ENCODE measurements around the gene KLHL3. TPM values are rescaled to one million over a fixed set of nuclear protein-coding genes. Genes with fewer than 3 reads are reported as not detected.

KLHL3 gene
- total RNA-seq, 1 experiment from 2014 or later: 15.7 TPM

DNA sequence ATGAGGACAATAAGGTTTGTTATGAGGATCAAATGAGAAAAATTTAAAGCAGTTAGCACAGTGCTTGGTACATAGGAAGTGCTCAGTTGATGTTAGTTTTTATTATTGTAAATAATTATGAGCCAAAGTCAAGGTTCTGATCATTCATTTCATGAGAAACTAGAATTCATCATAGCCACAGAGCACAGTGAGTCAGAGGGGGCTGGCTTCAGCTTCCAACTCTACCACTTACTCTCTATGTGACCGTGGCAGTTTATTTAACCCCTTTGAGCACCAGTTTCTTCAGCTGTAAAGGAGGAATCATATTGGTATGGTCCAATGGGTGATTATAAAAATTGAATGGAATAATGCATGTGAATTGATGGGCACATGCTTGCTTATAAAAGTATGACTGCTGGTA, 39.4 kb downstream of the KLHL3 start:
- TF ChIP-seq ZNF396 (CRISPR knock-in tag; IDR thresholded peaks at IDR 0.05; ENCODE audit: borderline replicate concordance): no peak
- TF ChIP-seq ZNF121 (CRISPR knock-in tag; IDR thresholded peaks at IDR 0.05): no peak
- no peak for TF ChIP-seq SMAD3 (CRISPR knock-in tag; IDR thresholded peaks at IDR 0.05; ENCODE audit: borderline replicate concordance)
- TF ChIP-seq, protein P1, sequence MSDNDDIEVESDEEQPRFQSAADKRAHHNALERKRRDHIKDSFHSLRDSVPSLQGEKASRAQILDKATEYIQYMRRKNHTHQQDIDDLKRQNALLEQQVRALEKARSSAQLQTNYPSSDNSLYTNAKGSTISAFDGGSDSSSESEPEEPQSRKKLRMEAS (CRISPR knock-in tag; IDR thresholded peaks at IDR 0.05): no peak
- no peak for TF ChIP-seq TEAD1 (CRISPR knock-in tag; IDR thresholded peaks at IDR 0.05)
- TF ChIP-seq SOX15 (CRISPR knock-in tag; IDR thresholded peaks at IDR 0.05): no peak
- no peak for TF ChIP-seq CREM (CRISPR knock-in tag; IDR thresholded peaks at IDR 0.05)
- TF ChIP-seq RORB (CRISPR knock-in tag; IDR thresholded peaks at IDR 0.05): no peak
- no peak overlapping the region for H3K4me3 Mint-ChIP-seq
- CTCF ChIA-PET: interaction anchor here (0.6 to 1.5 kb wide), 3 partner anchors 46 to 67 kb away, joined by 3 to 6 read pairs (median 4); no protein-coding TSS in a partner anchor

DNA sequence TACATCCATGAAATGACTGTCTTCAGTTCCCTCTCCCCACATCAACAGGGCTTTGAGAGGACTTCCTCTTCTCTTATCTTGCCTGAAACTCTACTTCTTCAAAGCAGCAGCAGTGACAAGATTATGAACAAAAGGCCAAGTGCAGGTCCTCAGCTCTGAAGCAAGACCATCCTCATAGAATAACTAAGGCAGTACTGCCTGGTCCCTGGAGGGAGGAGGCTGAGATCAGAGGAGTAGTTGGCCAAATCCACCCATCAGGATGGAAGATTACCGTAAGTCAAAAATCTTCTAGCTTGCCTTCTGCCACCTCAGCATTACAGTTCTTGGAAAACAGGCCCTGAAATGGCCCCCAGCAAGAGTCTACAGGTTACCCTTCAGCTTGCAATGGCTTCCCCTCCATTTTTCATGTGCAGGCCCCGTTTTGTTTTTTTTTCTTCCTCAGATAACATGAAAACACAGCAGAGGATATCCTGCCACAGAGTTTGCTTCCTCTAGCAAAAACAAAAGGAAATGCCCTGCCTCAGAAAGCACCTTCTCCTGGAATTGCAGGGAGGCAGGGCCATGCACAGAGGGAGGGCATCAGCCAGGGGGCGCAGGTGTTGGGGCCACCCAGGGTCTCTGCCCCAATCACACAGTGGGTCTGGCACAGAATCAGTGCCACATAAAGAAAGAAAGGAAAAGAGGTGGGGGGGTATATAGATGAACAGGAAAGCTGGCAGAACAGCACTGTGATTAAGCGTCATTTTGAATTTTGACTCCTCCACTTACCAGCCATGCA, 40.0 kb downstream of the KLHL3 start:
- Mint-ChIP-seq H3K36me3 (peaks cover 20% of the 10 kb centered on the region), H3K27me3 (ENCODE audit: low read depth) (no peaks in the 10 kb centered on the region), H3K27ac (peak overlapping the region; percentile 15), H3K9me3 (no peaks in the 10 kb centered on the region), H3K4me1 (peaks cover 11% of the 10 kb centered on the region), H3K4me3 (no peak overlapping the region)
- ChIA-PET CTCF (interaction anchor here (0.6 to 1.9 kb wide), 7 partner anchors 34 to 67 kb away, joined by 3 to 9 read pairs (median 4); partner anchors contain the start of gene KLHL3), POLR2A (no interaction called here)
- DNase-seq (ENCODE audit: low spot score) (peak; percentile 17), ATAC-seq (peak; percentile 65)
- TF ChIP-seq SOX15 (CRISPR knock-in tag; IDR thresholded peaks at IDR 0.05): no peak
- TF ChIP-seq ZNF423 (CRISPR knock-in tag; IDR thresholded peaks at IDR 0.05): peak; percentile 64; the same call in 1 of the 2 replicates

More for the DNA sequence above, 39.4 kb downstream of the KLHL3 start:
- H3K9me3 Mint-ChIP-seq: no peaks in the 10 kb centered on the region
- DNase-seq (ENCODE audit: low spot score) (no peak), ATAC-seq (no peak)
- peaks cover 11% of the 10 kb centered on the region for H3K4me1 Mint-ChIP-seq
- POLR2A ChIA-PET: no interaction called here
- no peak overlapping the region for H3K27ac Mint-ChIP-seq
- no peaks in the 10 kb centered on the region for H3K27me3 Mint-ChIP-seq (ENCODE audit: low read depth)
- peaks cover 20% of the 10 kb centered on the region for H3K36me3 Mint-ChIP-seq

DNA sequence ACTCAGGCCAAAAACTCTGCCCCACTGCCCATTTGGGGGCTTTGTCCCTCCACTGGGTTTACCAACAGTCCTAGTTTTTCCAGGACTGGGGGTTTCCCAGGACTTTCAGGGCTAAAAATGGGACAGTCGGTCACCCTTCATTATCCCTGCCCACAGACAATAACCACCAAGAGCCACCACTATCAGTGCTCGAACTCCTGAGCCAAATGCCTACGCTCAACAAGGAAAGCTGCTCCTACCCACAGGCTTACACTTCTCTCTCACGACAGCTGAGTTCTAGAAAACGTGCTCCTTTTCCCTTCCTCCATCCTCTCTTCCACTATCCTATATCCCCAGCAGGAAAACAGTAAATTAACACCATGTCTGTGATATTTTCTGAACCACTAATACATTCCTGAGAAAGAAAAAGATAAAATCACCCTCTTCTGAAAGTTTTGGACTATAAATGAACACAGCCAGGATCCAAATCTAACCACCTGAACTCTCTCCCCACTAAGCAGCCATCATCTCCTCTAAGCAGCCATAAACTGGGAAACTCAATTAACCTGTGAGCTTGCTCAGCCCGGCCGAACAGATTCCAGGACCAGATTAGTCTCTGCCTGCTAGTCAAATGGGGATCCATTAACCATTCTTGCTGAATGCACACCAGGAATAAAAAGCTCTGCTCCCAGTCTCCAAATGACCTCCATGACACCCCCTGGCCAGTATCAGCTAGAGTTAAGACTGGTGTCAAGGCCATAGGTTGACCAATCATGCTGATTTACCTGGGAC, 41.8 kb downstream of the KLHL3 start:
- no peak overlapping the region for H3K4me3 Mint-ChIP-seq
- no peak for TF ChIP-seq GABPB1 (CRISPR knock-in tag; IDR thresholded peaks at IDR 0.05)
- TF ChIP-seq IRF2 (CRISPR knock-in tag; IDR thresholded peaks at IDR 0.05; ENCODE audit: borderline replicate concordance, low read depth): no peak
- peaks cover 11% of the 10 kb centered on the region for H3K4me1 Mint-ChIP-seq
- ChIA-PET POLR2A (no interaction called here), CTCF (interaction anchor here (1.0 to 1.9 kb wide), 5 partner anchors 33 to 371 kb away, joined by 3 to 9 read pairs (median 6); no protein-coding TSS in a partner anchor)
- no peak for DNase-seq (ENCODE audit: low spot score)
- peak overlapping the region; percentile 61; the same call in 1 of the 2 replicates for H3K27ac Mint-ChIP-seq
- peaks cover 33% of the 10 kb centered on the region for H3K36me3 Mint-ChIP-seq
- H3K27me3 Mint-ChIP-seq (ENCODE audit: low read depth): no peaks in the 10 kb centered on the region
- ATAC-seq: no peak
- H3K9me3 Mint-ChIP-seq: peaks cover 5% of the 10 kb centered on the region

DNA sequence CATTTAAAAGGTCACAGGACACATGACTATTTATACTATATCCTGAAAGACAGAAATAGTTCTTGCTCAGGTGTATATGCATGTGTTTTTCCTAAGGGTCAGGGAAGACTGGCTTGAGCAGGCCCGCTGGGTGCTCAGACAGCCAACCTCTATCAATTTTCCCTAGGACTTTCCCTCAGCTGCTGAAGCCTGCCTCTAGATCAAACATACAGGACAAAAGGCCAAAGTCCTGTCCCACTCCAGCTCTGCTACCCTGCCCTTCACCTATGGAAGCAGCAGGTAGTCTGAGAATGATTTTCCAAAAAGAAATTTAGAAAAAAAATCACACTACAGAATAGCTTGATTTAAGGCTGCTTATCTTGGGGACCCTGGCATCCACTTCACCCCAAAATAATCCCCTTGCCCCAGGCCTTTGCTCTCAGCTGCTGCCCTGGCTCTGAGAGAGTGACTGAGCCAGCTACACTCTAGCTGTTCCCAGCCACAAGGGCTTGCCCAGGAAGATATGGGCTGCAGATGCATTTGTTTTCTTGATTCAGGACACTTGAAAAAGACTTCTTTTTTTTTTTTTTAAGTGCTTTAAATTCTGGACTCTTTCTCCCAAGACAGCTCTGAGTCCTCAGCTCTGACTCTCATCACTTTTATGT, 42.5 kb downstream of the KLHL3 start:
- Mint-ChIP-seq H3K27ac (0 out of 2 replicates have a peak overlapping the region, but pooled peaks have one; percentile 61), H3K27me3 (ENCODE audit: low read depth) (no peaks in the 10 kb centered on the region), H3K9me3 (peaks cover 5% of the 10 kb centered on the region), H3K4me3 (no peak overlapping the region), H3K36me3 (peaks cover 40% of the 10 kb centered on the region), H3K4me1 (peaks cover 11% of the 10 kb centered on the region)
- DNase-seq (ENCODE audit: low spot score) (no peak), ATAC-seq (no peak)
- CTCF ChIA-PET: interaction anchor here (1.0 to 1.2 kb wide), 3 partner anchors 33 to 371 kb away, joined by 3 to 4 read pairs (median 3); no protein-coding TSS in a partner anchor
- TF ChIP-seq ZNF671 (CRISPR knock-in tag; IDR thresholded peaks at IDR 0.05) (no peak), NFATC4 (CRISPR knock-in tag; IDR thresholded peaks at IDR 0.05) (no peak), FOXJ3 (CRISPR knock-in tag; IDR thresholded peaks at IDR 0.05; ENCODE audit: borderline replicate concordance) (no peak), ZNF396 (CRISPR knock-in tag; IDR thresholded peaks at IDR 0.05; ENCODE audit: borderline replicate concordance) (no peak), KAT7 (CRISPR knock-in tag; IDR thresholded peaks at IDR 0.05; ENCODE audit: borderline replicate concordance) (no peak), ZNF317 (CRISPR knock-in tag; IDR thresholded peaks at IDR 0.05; ENCODE audit: borderline replicate concordance, low read depth) (no peak)
- TF ChIP-seq, protein P2, sequence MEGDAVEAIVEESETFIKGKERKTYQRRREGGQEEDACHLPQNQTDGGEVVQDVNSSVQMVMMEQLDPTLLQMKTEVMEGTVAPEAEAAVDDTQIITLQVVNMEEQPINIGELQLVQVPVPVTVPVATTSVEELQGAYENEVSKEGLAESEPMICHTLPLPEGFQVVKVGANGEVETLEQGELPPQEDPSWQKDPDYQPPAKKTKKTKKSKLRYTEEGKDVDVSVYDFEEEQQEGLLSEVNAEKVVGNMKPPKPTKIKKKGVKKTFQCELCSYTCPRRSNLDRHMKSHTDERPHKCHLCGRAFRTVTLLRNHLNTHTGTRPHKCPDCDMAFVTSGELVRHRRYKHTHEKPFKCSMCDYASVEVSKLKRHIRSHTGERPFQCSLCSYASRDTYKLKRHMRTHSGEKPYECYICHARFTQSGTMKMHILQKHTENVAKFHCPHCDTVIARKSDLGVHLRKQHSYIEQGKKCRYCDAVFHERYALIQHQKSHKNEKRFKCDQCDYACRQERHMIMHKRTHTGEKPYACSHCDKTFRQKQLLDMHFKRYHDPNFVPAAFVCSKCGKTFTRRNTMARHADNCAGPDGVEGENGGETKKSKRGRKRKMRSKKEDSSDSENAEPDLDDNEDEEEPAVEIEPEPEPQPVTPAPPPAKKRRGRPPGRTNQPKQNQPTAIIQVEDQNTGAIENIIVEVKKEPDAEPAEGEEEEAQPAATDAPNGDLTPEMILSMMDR (IDR thresholded peaks at IDR 0.05): no peak
- TF ChIP-seq, protein P3, sequence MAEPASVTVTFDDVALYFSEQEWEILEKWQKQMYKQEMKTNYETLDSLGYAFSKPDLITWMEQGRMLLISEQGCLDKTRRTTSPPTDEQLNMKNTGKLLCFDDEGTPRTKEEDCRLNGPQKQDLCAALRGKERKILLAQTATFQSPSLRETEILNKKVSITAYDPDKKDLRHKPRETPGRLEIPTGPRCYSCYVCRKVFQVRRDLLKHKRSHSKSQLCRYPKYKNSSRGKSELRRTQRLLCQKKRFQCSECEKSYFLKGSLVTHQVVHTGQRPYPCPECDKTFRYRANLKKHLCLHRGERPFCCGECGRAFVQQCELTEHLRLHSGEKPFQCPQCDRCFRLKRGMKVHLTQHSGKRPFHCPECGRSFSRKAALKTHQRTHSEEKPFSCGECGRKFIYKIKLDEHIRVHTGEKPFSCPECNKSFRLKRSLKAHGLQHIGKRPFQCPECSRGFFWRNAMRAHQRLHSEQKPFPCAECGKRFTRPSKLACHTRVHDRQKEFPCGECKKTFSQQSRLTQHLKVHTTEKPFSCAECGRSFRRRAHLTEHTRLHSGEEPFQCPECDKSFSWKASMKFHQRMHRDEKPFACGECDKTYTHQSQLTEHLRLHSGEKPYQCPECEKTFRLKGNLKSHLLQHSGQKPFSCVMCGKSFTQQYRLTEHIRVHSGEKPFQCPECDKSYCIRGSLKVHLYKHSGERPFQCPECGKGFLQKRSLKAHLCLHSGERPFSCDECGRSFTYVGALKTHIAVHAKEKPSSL (CRISPR knock-in tag; conservative IDR thresholded peaks at IDR 0.05): no peak
- POLR2A ChIA-PET: no interaction called here
